ENCODE measurements around the gene DNAJC5.
A peak's percentile ranks its signal among the peaks of the same experiment; 100 is the strongest.

The DNAJC5 gene

GRCh38 chr20:63896264-63897105 lies 1.6 kb downstream of the DNAJC5 start:
- TF ChIP-seq EZH2 (IDR thresholded peaks at IDR 0.05; ENCODE audit: borderline replicate concordance, low read length), result no peak
- no peak for TF ChIP-seq CTCF (IDR thresholded peaks at IDR 0.05; ENCODE audit: low read length)
- peak overlapping the region; percentile 91 for H3K4me2 ChIP-seq (ENCODE audit: low read length)
- peaks cover 35% of the 10 kb centered on the region for H3K4me1 ChIP-seq (ENCODE audit: insufficient read depth, low read length, severe bottlenecking)
- H2AFZ ChIP-seq (ENCODE audit: low read length), result no peak overlapping the region
- H3F3A ChIP-seq (ENCODE audit: insufficient read depth, low read length), result no peaks in the 10 kb centered on the region
- no peaks in the 10 kb centered on the region for H3K9me3 ChIP-seq (ENCODE audit: low read length)
- H4K20me1 ChIP-seq (ENCODE audit: insufficient read depth, low read length), result no peaks in the 10 kb centered on the region
- H3K27me3 ChIP-seq (ENCODE audit: insufficient read depth, low read length), result no peaks in the 10 kb centered on the region
- no peaks in the 10 kb centered on the region for H3K9me2 ChIP-seq (ENCODE audit: low read depth, low read length)
- peaks cover 12% of the 10 kb centered on the region; the same call in 1 of the 2 replicates for H3K36me3 ChIP-seq (ENCODE audit: insufficient read depth, low read length)
- H3K27ac ChIP-seq (ENCODE audit: low read depth, low read length, poor library complexity, severe bottlenecking), result peak overlapping the region; percentile 73
- peaks cover 54% of the 10 kb centered on the region for H3K79me2 ChIP-seq (ENCODE audit: insufficient read depth, low read length)
- peak overlapping the region; percentile 87 for H3K9ac ChIP-seq (ENCODE audit: low read length)
- peak overlapping the region; percentile 89 for H3K4me3 ChIP-seq (ENCODE audit: low read depth, low read length, poor library complexity, severe bottlenecking)

GRCh38 chr20:63897978-63898561 lies 3.1 kb downstream of the DNAJC5 start:
- no peaks in the 10 kb centered on the region for H3K27me3 ChIP-seq (ENCODE audit: insufficient read depth, low read length)
- no peaks in the 10 kb centered on the region for H3K9me3 ChIP-seq (ENCODE audit: low read length)
- H3K36me3 ChIP-seq (ENCODE audit: insufficient read depth, low read length), result peaks cover 10% of the 10 kb centered on the region; the same call in 1 of the 2 replicates
- peak overlapping the region; percentile 14; the same call in 1 of the 2 replicates for H3K4me2 ChIP-seq (ENCODE audit: low read length)
- no peaks in the 10 kb centered on the region for H3F3A ChIP-seq (ENCODE audit: insufficient read depth, low read length)
- no peak overlapping the region for H2AFZ ChIP-seq (ENCODE audit: low read length)
- no peak for TF ChIP-seq EZH2 (IDR thresholded peaks at IDR 0.05; ENCODE audit: borderline replicate concordance, low read length)
- no peak for TF ChIP-seq CTCF (IDR thresholded peaks at IDR 0.05; ENCODE audit: low read length)
- no peaks in the 10 kb centered on the region for H3K9me2 ChIP-seq (ENCODE audit: low read depth, low read length)
- no peak overlapping the region for H3K4me3 ChIP-seq (ENCODE audit: low read depth, low read length, poor library complexity, severe bottlenecking)
- H3K79me2 ChIP-seq (ENCODE audit: insufficient read depth, low read length), result peaks cover 62% of the 10 kb centered on the region
- H3K27ac ChIP-seq (ENCODE audit: low read depth, low read length, poor library complexity, severe bottlenecking), result no peak overlapping the region
- peaks cover 41% of the 10 kb centered on the region for H3K4me1 ChIP-seq (ENCODE audit: insufficient read depth, low read length, severe bottlenecking)
- no peaks in the 10 kb centered on the region for H4K20me1 ChIP-seq (ENCODE audit: insufficient read depth, low read length)
- H3K9ac ChIP-seq (ENCODE audit: low read length), result no peak overlapping the region

- Histone ChIP-seq H3K9ac (ENCODE audit: low read length) (no peak overlapping the region; the same call in 1 of the 2 replicates), H3K27ac (ENCODE audit: low read depth, low read length, poor library complexity, severe bottlenecking) (peak overlapping the region; percentile 34), H3K4me1 (ENCODE audit: insufficient read depth, low read length, severe bottlenecking) (peaks cover 41% of the 10 kb centered on the region), H3K27me3 (ENCODE audit: insufficient read depth, low read length) (no peaks in the 10 kb centered on the region), H3K4me3 (ENCODE audit: low read depth, low read length, poor library complexity, severe bottlenecking) (no peak overlapping the region), H4K20me1 (ENCODE audit: insufficient read depth, low read length) (no peaks in the 10 kb centered on the region), H2AFZ (ENCODE audit: low read length) (no peak overlapping the region), H3K4me2 (ENCODE audit: low read length) (no peak overlapping the region), H3K36me3 (ENCODE audit: insufficient read depth, low read length) (peaks cover 10% of the 10 kb centered on the region; the same call in 1 of the 2 replicates), H3F3A (ENCODE audit: insufficient read depth, low read length) (no peaks in the 10 kb centered on the region), H3K79me2 (ENCODE audit: insufficient read depth, low read length) (peaks cover 64% of the 10 kb centered on the region), H3K9me2 (ENCODE audit: low read depth, low read length) (no peaks in the 10 kb centered on the region), H3K9me3 (ENCODE audit: low read length) (no peaks in the 10 kb centered on the region)
- TF ChIP-seq EZH2 (IDR thresholded peaks at IDR 0.05; ENCODE audit: borderline replicate concordance, low read length) (no peak), CTCF (IDR thresholded peaks at IDR 0.05; ENCODE audit: low read length) (no peak)
Observed at GRCh38 chr20:63898882-63899558, 4.1 kb downstream of the DNAJC5 start.
